ENCODE results near the gene RYR2. TPM values are rescaled to one million over a fixed set of nuclear protein-coding genes. Genes with fewer than 3 reads are reported as not detected.
A peak's percentile ranks its signal among the peaks of the same experiment; 100 is the strongest.

RYR2 gene
- total RNA-seq, 1 donor from 2014 or later = 47.0 TPM

DNA sequence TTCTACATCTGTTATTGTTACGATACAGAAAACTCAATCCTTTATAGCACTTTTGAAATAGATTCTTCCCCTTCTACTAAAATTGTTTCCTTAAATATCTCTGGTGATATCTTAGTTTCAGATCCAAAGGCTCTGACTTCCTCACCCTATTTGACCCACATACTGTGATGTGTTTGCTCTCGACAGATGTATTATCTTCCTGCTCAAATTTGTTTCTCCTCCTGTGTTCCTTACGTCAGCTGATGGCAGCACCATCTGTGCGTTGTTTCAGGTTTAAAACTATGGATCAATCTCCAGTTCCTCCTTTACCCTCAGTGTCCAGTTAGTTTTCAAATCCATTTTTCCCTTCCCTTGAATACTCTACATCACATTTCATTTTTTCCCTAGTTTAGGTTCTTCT, 274.4 kb downstream of the RYR2 start:
- H3K27me3 Mint-ChIP-seq (ENCODE audit: unreplicated experiment) = no peaks in the 10 kb centered on the region

DNA sequence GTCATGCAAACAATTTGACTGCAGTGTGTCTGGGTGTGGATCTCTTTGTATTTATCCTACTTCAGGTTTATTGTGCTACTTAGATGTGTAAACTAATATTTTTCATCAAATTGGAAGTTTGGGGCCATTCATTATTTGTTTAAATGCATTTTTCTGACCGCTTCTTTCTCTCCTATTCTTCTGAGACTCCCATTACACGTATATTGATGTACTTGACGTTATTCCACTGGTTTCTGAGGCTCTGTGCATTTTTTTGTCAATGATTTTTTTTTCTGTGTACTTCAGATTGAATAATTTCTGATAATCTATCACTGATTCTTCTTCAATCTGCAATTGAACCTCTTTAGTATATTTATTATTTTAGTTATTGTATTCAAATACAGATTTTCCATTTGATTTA, 276.8 kb downstream of the RYR2 start:
- Mint-ChIP-seq H3K27ac (ENCODE audit: unreplicated experiment) (no peak overlapping the region), H3K9me3 (ENCODE audit: unreplicated experiment) (peaks cover 6% of the 10 kb centered on the region), H3K4me1 (ENCODE audit: low read depth, unreplicated experiment) (peaks cover 33% of the 10 kb centered on the region), H3K27me3 (ENCODE audit: unreplicated experiment) (no peaks in the 10 kb centered on the region), H3K36me3 (ENCODE audit: unreplicated experiment) (peaks cover 2% of the 10 kb centered on the region), H3K4me3 (ENCODE audit: unreplicated experiment) (no peak overlapping the region)
- DNase-seq = no peak
- TF ChIP-seq, protein P1, sequence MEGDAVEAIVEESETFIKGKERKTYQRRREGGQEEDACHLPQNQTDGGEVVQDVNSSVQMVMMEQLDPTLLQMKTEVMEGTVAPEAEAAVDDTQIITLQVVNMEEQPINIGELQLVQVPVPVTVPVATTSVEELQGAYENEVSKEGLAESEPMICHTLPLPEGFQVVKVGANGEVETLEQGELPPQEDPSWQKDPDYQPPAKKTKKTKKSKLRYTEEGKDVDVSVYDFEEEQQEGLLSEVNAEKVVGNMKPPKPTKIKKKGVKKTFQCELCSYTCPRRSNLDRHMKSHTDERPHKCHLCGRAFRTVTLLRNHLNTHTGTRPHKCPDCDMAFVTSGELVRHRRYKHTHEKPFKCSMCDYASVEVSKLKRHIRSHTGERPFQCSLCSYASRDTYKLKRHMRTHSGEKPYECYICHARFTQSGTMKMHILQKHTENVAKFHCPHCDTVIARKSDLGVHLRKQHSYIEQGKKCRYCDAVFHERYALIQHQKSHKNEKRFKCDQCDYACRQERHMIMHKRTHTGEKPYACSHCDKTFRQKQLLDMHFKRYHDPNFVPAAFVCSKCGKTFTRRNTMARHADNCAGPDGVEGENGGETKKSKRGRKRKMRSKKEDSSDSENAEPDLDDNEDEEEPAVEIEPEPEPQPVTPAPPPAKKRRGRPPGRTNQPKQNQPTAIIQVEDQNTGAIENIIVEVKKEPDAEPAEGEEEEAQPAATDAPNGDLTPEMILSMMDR (IDR thresholded peaks at IDR 0.05; ENCODE audit: partially characterized antibody, unreplicated experiment) = no peak

More for the DNA sequence above, 274.4 kb downstream of the RYR2 start:
- TF ChIP-seq, protein P1 (IDR thresholded peaks at IDR 0.05; ENCODE audit: partially characterized antibody, unreplicated experiment) = no peak
- H3K4me1 Mint-ChIP-seq (ENCODE audit: low read depth, unreplicated experiment) = peaks cover 12% of the 10 kb centered on the region
- peaks cover 1% of the 10 kb centered on the region for H3K9me3 Mint-ChIP-seq (ENCODE audit: unreplicated experiment)
- peaks cover 10% of the 10 kb centered on the region for H3K36me3 Mint-ChIP-seq (ENCODE audit: unreplicated experiment)
- no peak overlapping the region for H3K4me3 Mint-ChIP-seq (ENCODE audit: unreplicated experiment)
- peak; percentile 44 for DNase-seq
- no peak overlapping the region for H3K27ac Mint-ChIP-seq (ENCODE audit: unreplicated experiment)

DNA sequence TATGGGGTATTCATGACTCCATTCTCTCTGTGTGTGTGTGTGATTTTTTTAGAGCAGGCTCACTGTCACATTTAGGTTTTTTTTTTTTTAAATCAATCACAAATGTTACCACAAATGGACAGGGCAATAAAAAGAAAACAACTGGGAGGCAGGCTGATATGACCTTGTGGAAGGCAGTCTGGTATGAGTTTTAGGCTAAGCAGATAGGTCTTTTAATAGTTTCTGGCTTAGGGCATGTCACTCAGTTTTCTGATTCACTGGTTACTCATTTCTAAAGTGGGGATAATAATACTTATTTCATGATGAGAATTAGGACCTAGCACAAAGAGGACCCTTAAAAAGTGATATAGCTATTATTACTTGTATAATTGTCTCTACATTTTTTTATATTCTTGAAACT, 278.9 kb downstream of the RYR2 start:
- no peaks in the 10 kb centered on the region for H3K36me3 Mint-ChIP-seq (ENCODE audit: unreplicated experiment)
- H3K27me3 Mint-ChIP-seq (ENCODE audit: unreplicated experiment) = peaks cover 9% of the 10 kb centered on the region
- no peak overlapping the region for H3K4me3 Mint-ChIP-seq (ENCODE audit: unreplicated experiment)
- no peak for DNase-seq
- TF ChIP-seq, protein P1 (IDR thresholded peaks at IDR 0.05; ENCODE audit: partially characterized antibody, unreplicated experiment) = no peak
- peak overlapping the region; percentile 59 for H3K27ac Mint-ChIP-seq (ENCODE audit: unreplicated experiment)
- H3K9me3 Mint-ChIP-seq (ENCODE audit: unreplicated experiment) = peaks cover 12% of the 10 kb centered on the region
- H3K4me1 Mint-ChIP-seq (ENCODE audit: low read depth, unreplicated experiment) = peaks cover 48% of the 10 kb centered on the region

DNA sequence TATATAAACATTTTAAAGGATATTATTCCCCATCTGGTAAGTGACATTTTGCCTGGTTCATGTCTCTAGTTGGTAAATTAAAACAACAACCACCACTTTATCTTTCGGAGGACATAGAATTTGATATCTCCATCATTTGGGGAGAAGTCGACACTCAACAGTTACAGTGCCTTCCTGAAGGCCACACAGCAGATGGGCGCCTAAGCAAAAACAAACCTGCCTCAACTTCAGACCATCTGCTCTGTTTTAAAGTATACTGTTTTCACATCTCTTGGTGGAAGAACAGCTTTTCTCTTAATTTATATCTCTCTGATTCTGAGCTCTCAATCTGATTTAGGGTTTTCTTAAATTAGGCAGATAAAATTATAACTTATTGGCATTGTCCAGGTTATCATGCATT, 282.2 kb downstream of the RYR2 start:
- H3K27ac Mint-ChIP-seq (ENCODE audit: unreplicated experiment) = peak overlapping the region; percentile 86
- no peaks in the 10 kb centered on the region for H3K36me3 Mint-ChIP-seq (ENCODE audit: unreplicated experiment)
- DNase-seq = no peak
- TF ChIP-seq, protein P1 (IDR thresholded peaks at IDR 0.05; ENCODE audit: partially characterized antibody, unreplicated experiment) = no peak
- peaks cover 14% of the 10 kb centered on the region for H3K9me3 Mint-ChIP-seq (ENCODE audit: unreplicated experiment)
- peaks cover 62% of the 10 kb centered on the region for H3K4me1 Mint-ChIP-seq (ENCODE audit: low read depth, unreplicated experiment)
- H3K27me3 Mint-ChIP-seq (ENCODE audit: unreplicated experiment) = peaks cover 11% of the 10 kb centered on the region
- H3K4me3 Mint-ChIP-seq (ENCODE audit: unreplicated experiment) = peak overlapping the region; percentile 72

DNA sequence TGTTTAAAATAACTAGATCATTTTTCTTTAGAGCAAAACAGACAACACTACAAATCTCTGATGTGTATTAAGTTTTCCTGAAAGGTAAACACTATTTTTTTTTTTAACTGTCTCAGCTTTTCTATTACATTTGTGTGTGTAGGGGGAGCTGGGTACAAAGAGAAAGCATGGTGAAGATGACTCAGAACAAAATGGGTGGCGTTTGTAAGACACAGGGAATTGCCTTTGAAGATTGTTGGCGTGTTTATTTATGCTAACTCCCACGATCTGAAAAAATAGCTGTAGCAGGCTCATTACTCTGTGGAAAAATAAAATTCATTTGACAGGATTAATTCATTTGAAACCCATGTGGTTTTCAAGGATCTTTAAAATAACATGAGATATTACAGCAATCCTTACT, 285.1 kb downstream of the RYR2 start:
- DNase-seq = no peak
- Mint-ChIP-seq H3K27me3 (ENCODE audit: unreplicated experiment) (peaks cover 11% of the 10 kb centered on the region), H3K4me1 (ENCODE audit: low read depth, unreplicated experiment) (peaks cover 51% of the 10 kb centered on the region), H3K9me3 (ENCODE audit: unreplicated experiment) (peaks cover 14% of the 10 kb centered on the region), H3K36me3 (ENCODE audit: unreplicated experiment) (no peaks in the 10 kb centered on the region), H3K4me3 (ENCODE audit: unreplicated experiment) (no peak overlapping the region), H3K27ac (ENCODE audit: unreplicated experiment) (peak overlapping the region; percentile 70)
- TF ChIP-seq, protein P1 (IDR thresholded peaks at IDR 0.05; ENCODE audit: partially characterized antibody, unreplicated experiment) = no peak
